Putamen (tissue), 1 donor: ENCODE data around the gene PEX14.

Experiments used
- DNase-seq: peaks from one replicate; pipeline ENCODE4 v3.0.0-alpha.2; 2016; ENCODE audit warnings: low spot score

PEX14 gene

DNA sequence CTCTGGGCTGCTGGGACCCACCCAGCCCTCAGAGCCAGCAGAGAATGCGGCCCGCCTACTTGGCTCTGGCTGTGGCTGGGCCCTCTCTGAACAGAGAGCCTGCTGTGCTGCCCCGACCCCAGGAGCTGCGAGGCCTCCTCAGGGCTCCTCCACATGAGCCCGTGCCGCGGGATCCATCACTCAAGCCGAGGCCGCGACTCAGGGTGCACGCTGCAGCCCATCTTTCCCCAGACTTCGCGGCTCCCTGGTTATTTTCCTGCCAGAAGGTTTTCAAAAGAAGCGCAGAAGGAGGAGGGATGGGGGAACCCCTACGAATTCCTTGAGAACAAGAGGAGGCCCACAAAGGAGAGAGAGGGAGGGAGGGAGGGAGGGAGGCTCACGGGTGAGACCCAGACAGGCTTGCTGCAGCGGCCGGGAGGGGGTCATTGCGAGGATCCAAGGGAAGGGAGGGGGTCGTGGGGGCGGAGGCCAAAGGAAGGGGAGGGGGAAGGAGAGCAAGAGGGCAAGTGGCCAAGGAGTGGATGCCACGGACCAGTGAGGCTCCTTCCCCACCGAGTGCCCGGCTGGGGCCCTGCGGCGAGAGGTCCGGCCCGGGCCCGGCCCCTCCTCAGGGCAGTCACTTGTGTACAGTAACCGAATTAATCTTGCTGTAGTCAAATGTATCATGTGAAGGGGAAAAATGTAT is 174.9 kb downstream of the PEX14 start:
- DNase-seq, result no peak

DNA sequence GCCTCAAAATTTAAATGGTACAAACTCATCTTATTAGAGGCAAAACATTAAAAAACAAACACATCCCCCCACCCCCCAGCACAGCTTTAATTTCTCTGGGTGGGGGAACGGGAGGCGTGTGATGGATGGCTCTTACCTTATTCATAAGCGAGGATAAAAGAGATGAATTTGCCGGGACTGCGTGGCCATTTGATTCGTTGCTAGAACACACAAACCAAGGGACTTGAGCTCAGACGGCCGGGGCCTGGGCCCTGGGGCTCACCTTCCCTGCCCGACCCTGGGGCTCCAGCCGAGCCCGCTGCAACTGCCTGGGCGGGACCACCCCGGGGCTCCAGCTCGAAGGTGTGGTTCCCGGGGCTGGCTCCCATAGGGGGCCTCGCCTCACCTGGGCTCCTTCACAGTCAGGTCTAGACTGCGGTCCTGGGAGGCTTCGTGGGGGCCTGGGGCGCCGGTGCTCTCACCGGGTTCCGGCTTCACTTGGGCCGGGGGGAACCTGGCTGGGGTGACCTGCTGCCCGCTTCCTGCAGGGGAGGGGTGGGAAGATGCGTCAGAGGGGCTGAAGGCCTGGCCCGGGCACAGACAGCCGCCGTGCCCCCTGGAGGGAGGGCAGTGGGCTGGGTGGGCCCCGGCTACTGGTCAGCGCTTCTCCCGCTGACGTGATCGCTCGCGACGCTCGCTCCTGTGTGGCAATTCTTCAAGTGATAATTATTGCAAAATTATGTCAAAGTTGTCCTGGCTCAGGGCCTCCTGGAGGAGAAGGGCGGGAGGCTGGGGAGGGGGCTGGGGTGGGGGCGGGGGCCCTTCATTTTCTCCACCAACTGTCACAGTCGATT is 176.0 kb downstream of the PEX14 start:
- DNase-seq, result no peak

DNA sequence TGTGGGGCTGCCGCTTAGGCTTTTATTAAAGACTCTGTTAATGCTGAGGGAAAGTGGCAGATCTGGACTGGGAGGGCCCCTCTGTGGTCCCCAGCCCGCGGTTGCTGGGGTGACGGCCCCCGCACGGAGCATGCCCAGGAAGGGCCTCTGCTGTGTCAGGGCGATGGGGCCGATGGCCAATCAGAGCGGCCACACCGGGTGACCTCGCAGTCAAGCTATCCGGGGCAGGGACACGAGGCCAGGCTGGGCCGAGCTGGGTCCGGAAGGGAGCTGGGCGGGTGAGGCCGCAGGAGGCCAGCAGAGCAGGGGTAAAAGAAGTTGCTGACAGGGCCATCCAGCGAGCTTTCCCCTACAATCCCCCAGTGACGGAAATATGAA is 176.6 kb downstream of the PEX14 start:
- DNase-seq, result no peak

DNA sequence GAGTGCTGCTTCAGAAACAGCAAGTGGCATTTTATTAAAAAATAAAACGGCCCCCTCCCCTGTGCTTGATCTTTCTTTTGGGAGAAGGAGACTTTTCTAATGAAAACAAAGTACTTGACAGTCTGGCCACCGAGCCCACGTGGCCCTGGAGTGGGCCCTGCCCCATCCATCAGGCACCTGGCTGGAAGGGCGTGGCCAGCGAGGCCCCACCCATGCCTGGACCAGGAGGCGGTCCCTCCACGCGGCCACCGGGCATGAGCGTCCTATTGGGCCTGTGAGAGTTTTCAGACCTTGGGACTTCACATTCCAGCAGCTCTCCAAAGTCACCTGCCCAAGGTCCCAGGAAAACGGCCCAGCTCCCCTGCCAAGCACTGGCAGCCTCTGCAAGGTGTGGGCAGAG is 177.0 kb downstream of the PEX14 start:
- no peak for DNase-seq

DNA sequence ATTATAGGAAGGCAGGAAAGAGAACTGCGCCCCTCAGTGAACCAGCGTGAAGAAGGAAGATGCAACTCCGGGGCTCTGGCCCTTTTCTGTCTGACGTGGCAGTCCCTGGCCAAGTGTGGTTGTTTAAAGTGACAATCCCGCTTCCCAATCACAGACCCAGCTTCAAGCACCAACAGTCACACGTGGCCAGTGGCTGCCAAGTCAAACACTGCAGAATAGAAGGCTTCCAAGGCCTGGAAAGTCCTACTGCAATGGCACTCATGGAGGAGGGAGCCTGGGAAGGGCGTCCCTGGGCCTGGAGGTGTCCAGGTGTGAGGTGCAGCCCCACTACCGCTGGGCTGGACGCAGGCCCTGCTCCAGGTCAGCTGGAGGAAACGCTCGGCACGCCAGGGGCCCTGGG is 177.9 kb downstream of the PEX14 start:
- DNase-seq, result no peak

DNA sequence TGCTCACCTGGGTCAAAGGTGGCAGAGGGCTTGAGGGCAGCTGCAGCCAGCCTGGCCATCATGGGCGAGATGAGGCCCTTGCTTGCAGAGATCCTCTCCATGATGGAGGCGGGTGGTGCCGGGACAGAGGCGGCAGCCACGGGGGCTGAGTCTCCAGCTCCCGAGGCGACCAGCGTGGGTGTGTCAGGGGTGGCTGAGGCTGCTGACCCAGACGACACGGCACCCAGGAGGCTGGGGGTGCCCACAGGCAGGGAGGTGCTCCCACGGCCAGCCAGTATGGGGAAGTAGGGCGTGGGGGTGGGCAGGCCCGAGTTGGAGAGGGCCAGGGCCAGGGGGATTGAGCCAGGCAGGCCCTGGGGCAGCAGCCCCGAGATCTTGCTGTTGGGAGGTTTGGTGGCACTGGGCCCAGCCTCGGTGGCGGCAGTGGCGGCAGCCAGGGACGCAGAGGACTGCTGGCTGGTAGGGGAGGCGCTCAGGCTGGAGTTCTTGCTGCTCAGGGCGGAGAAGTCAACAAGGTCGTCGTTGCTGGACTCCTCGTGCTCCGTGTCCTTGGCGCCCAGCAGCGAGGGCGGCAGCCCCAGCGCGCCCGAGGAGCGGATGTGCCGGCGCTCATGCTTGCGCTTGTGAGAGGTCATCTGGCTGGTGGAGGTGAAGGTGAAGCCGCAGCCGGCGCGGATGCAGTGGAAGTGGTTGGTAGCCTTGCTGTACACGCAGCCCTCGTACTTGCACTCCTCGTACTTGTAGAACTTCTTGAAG is 178.8 kb downstream of the PEX14 start:
- DNase-seq, result no peak

DNA sequence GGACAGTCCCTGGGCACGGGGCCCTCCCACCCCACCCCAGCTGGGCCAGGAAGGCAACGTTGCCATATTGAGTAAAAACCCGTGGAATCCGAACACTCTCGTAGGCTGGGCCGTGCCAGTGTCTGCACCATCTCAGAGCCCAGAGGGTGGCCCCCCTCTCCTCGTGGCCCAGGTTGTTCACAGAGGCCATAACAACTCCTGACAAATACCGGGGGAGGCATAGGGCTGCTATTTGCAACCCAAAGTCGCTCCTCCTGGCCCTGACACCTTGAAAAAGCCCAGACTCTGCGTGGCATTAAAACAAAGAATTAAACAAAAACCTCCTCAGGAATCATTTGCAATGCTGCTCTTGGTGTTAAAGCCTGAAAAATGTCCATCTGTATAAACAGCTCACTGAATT is 180.3 kb downstream of the PEX14 start:
- DNase-seq, result no peak

DNA sequence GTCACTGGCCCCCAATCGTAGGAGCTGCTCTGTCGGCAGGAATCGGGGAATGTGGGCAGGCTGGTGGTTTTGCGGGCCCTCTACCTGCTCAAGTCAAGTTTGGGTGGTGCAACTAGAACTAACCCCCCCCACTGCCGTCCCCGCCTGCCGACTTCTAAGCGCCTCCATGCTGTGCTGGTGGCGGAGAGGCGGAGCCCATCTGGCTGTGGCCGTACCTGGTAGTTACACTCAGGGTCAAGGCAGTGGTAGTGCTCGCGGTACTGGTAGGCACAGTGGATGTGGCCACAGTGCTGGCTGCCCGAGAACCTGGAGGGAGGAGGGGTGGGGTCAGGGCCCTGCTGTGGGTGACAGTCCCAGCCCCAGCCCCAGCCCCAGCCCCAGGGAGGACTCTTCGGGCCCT is 181.7 kb downstream of the PEX14 start:
- DNase-seq, result no peak

DNA sequence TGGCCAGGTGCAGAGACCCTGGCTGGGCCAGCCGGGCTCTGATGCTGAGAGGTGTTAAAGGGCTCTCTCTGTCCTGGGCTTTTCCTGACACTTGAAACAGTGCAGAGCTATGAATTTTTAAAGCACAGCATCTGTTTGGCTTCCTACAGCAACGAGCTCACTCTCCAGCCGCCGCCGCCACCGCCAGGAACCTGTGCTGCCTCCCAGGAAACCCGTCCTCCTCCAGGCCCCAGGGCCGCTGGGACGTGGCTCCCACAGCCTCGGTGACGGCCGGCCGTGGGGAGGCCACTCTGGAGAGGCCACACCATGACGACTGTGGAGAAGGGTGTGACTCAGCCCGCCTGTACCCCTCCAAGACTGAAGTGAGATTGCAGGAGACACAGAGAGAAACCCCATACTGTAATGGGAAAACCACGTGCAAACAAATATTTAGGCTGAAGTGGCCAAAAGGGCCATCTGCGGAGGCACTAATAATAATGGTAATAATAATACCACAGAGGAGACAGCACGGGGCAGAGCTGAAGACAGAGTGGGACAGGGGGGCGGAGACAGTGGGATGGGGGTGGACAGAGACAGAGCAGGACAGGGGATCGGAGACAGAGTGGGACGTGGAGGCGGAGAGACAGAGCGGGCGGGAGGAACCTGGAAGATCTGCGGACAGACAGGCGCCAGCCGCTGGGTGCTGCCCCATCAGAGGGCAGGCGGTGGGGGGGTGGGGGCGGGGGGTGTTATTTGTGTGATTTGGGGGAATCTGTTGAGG is 182.5 kb downstream of the PEX14 start:
- no peak for DNase-seq

DNA sequence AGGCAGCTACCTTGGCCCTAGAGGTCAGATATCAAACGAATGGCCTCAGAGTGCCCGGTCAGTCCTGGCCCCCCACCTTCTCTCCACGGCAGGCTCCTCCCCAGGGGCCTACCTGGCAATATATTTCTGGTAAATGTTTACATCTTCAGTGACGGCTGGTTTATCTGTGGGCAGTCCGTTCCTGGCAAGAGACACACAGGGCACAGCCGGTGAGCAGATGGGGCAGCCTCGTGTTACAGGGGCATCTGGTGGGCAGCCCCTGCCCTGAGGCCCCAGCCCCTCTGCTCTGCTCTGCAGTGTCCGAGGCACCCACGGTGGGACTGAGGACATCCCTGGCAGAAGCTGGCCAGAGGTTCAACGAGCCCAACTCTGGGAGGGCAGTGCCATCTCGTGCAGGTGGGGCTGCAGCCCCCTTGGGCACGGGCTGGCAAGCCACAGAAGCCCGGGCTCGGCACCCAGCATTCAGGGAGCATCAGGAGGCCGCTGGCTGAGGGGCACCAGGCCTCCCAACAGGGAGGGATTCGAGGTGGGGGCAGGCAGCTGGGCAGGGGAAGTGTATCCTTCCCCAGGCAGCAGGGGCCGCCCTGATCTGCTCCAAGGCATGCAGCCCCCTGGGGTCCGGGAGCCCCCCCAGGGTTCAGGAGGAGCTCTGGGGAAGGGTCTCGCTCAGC is 183.8 kb downstream of the PEX14 start:
- no peak for DNase-seq

DNA sequence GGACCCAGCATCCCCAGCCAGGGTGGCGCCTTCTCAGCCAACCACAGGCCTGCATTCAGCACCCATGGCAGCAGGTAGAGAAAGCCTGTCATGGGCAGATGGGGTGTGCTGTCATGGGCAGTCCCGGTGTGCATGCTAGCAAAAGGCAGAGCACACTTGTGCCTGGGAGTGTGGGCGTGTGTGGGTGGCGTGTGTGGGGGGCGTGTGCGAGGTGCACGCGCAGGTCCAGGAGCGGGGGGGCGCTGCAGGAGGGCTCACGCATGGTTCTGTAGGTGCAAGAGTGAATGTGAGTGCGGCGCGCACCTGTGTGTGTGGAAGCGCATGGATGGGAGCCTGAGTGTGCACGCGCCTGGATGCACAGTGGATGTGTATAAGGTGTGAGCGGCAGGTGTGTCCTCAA is 184.5 kb downstream of the PEX14 start:
- no peak for DNase-seq

DNA sequence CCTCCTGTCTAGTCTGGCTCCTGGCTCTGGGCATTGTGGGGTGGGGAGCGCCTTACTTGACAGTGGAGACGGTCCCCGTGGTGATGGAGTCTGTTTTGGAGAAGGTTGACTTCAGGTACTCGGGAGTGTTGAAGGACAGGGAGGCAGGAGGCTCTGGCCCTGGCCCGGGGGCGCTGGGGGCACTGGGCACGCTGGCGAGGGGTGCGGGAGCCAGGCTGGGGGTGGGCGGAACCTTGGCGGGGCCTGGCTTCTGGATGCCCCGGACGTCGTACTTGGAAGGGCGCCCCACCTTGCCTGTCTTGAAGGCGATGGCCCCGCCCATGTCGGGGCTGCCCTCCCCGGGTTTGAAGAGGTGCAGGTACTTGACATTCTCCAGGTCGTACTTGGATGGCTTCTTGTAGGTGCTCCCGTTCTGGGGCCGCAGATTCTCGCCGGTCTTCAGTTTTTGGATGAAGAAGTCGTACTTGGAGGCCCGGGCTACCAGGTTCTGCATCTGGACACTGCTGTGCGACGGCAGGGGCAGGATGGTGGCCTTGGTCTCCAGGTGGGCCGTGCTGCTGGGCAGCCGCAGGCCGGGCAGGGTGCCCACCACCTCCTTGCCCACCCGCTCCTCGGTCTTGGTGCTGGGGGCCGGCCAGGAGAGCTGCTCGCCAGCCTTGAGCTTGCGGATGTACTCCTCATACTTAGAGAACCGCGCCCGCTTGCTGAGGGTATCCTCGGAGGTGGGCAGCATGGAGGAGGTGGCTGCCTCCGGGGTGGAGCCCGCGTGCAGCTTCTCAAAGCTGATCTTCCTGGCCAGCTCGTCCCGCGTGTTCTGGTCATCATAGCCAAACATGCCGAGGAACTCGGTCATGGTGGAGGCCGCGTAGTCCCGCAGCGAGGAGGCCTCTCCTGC is 185.1 kb downstream of the PEX14 start:
- DNase-seq, result no peak

DNA sequence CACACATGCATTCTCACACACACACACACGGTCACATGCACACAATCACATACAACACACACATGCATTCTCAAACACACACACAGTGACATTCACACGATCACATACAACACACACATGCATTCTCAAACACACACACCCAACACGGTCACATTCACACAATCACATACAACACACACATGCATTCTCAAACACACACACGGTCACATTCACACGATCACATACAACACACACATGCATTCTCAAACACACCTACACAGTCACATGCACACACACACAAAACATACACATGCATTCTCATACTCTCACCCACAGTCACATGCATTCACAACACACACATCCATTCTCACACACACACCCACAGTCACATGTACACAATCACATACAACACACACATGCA is 186.7 kb downstream of the PEX14 start:
- DNase-seq, result no peak

DNA sequence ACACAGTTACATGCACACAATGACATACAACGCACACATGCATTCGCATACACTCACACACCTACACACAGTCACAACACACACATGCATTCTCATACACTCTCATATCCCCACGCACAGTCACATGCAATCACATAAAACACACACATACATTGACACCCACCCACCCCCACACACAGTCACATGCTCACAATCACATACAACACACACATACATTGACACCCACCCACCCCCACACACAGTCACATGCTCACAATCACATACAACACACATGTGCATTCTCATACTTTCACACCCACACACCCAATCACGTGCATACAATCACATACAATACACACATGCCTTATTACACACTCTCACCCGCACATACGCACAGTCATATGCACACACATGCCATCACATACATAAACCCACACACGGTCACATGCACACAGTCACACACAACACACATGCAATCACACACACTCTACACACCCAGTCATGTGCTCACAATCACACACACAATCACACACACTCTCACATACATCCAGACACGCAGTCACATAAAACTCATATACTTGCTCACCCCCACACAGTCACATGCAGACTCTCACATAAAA is 187.4 kb downstream of the PEX14 start:
- DNase-seq, result no peak

DNA sequence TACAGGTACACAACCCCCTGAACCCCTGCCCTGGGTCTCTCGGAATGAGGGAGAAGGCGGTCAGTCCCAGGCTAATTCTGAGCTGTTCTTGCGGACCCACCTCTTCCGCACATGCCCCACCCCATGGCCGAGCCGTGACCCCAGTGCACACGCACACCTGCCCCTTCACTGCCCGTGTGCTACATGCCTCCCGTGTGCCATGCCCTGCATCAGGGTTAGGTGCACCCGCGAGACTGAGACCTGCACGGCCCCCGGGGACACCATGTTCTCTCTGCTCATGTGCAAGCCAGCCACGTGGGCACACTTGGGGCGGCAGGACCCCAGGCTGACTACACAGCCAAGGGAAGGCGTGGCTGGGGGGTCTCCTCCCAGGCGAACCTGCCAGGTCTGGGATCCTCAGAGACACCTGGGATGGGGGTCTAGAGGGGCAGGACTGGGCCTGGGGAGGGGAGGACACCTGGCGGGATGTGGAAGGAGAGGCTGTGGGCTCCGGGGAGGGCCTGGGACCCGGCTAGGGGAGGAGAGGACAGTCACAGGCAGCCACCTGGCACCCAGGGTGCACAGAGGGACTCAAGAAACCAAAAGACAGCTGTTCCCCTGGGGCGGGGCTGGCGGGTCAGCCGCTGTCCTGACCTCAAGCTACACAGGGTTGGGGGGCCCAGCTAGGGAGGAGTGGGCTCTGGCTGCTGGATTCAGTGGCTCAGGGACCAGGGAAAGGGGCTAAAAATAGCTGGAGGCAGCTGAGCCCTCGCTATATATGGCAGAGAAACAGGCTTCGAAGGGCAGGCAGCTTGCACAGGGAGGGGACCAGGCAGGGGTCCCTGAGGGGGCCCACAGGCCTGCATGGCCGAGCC is 188.3 kb downstream of the PEX14 start:
- DNase-seq, result no peak

DNA sequence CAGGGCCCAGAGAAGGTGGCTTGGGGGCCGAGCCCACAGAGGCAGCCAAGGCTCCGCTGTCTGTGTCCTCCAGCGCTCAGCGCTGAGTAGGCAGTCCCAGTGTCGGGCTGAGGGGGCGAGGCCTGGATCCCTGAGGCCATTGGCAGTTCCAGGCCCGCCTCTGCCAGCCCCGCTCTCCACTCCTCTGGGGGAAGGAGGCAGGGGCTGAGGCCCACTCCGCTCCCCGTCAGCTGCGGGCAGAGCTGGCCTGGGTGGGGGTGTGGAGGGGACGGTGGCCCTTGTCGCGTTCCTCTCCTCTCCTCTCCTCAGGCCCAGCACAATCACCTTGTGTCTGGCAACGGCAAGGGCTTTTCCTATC is 188.9 kb downstream of the PEX14 start:
- DNase-seq, result peak; percentile 18

DNA sequence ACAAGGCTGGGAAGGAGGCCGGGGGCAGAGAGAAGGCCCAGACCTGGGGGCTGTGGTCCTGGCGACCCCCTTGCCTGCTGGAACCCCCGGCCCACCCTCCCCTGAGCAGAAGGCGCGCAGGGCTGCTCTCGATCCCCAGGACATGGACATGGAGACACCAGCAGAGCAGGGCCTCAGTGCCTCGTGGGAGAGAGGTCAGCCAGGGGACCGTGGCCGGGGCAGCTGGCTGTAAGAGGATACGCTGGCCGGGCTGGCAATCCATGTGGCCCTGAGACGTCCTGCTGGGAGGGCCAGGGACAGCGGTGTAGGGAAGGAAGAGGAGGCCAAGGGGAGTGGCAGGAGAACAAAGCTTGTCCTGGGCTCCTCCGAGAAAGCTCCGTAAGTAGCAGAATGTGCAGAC is 189.5 kb downstream of the PEX14 start:
- no peak for DNase-seq

DNA sequence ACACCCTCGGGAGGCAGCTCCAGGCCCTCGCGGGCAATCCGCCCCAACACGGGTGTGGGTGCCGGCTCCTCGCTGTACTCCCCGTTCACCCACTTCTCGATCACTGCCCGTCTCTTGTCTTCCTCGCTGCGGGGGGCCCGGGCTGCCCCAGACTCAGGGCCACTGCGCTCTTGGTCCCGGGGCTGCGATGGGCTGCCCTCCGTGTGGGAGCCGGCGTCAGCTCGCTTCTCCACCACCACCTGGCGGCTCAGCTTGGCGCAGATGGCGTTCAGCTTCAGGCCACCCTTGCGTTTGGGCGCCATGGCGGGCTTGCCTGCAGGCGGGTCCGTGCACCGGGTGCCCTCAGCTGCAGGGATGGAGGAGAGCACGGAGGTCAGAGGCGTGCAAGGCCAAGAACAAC is 190.5 kb downstream of the PEX14 start:
- no peak for DNase-seq
